DND-41 (cell line): ENCODE results near the gene CHN2.

Source experiments
- ATAC-seq: fragments of 200-7000 bp; cut with Tn5 transposase; 3 replicates; pipeline ENCODE4 v1.9.1; 2021; ENCODE audit warnings: low read depth; ENCODE audit not compliant: insufficient read depth
- DNase-seq: peaks from one replicate; pipeline ENCODE4 v3.0.0-alpha.2; 2020
- H2AFZ ChIP-seq: 2 replicates; pipeline ENCODE4 v1.6.0; 2012; ENCODE audit warnings: low read depth, low read length
- H3K27ac ChIP-seq: 2 replicates; pipeline ENCODE4 v1.5.1; 2012; ENCODE audit warnings: low read length, inconsistent platforms
- H3K27me3 ChIP-seq: fragments of 200-600 bp; sonication (generic); 2 replicates; pipeline ENCODE4 v1.6.0; 2012; ENCODE audit warnings: low read length, mild to moderate bottlenecking, inconsistent platforms; ENCODE audit not compliant: insufficient read depth, poor library complexity
- H3K36me3 ChIP-seq: 2 replicates; pipeline ENCODE4 v1.5.1; 2012; ENCODE audit warnings: low read length, inconsistent platforms; ENCODE audit not compliant: insufficient read depth
- H3K4me1 ChIP-seq: 2 replicates; pipeline ENCODE4 v1.5.1; 2012; ENCODE audit warnings: mild to moderate bottlenecking, low read length; ENCODE audit not compliant: insufficient read depth
- H3K4me2 ChIP-seq: 2 replicates; pipeline ENCODE4 v1.6.0; 2012; ENCODE audit warnings: mild to moderate bottlenecking, moderate library complexity, low read length, inconsistent platforms; ENCODE audit not compliant: insufficient read depth
- H3K4me3 ChIP-seq, 2 experiments: fragments of 200-600 bp in 1 of 2; shearing (Covaris generic) in 1 of 2; 2 replicates each; pipeline ENCODE4 v1.5.1; 2012 to 2016; ENCODE audit warnings: inconsistent platforms in 2 of 2, low read length in 2 of 2, mild to moderate bottlenecking in 2 of 2, low read depth in 1 of 2, moderate library complexity in 1 of 2
- H3K79me2 ChIP-seq: 2 replicates; pipeline ENCODE4 v1.6.0; 2012; ENCODE audit warnings: low read length, inconsistent platforms; ENCODE audit not compliant: insufficient read depth
- H3K9ac ChIP-seq: 2 replicates; pipeline ENCODE4 v1.6.0; 2012; ENCODE audit warnings: low read depth, mild to moderate bottlenecking, inconsistent platforms, low read length, moderate library complexity
- H3K9me3 ChIP-seq: 2 replicates; pipeline ENCODE4 v1.5.1; 2012; ENCODE audit warnings: low read length, moderate library complexity, mild to moderate bottlenecking, inconsistent platforms; ENCODE audit not compliant: insufficient read depth, severe bottlenecking
- H4K20me1 ChIP-seq: 2 replicates; pipeline ENCODE4 v1.6.0; 2012; ENCODE audit warnings: low read length; ENCODE audit not compliant: insufficient read depth
- EZH2 ChIP-seq: IDR thresholded peaks from 3 replicates; pipeline ENCODE4 v1.6.1; 2012; ENCODE audit warnings: borderline replicate concordance, low read depth, mild to moderate bottlenecking, moderate library complexity, low read length, inconsistent platforms; ENCODE audit not compliant: severe bottlenecking
- TF ChIP-seq, protein P1 (sequence below): IDR thresholded peaks from 2 replicates; pipeline ENCODE4 v1.5.1; 2012; ENCODE audit warnings: borderline replicate concordance, low read length, moderate library complexity, mild to moderate bottlenecking; ENCODE audit not compliant: poor library complexity, severe bottlenecking; ENCODE audit errors: extremely low read depth

Gene CHN2

GRCh38 chr7:29236071-29236580, 41.6 kb downstream of the CHN2 start:
- no peaks in the 10 kb centered on the region for H3K27me3 ChIP-seq
- H2AFZ ChIP-seq = no peak overlapping the region
- no peaks in the 10 kb centered on the region for H3K9me3 ChIP-seq
- H3K9ac ChIP-seq = no peak overlapping the region
- TF ChIP-seq EZH2 = no peak
- TF ChIP-seq, protein P1, sequence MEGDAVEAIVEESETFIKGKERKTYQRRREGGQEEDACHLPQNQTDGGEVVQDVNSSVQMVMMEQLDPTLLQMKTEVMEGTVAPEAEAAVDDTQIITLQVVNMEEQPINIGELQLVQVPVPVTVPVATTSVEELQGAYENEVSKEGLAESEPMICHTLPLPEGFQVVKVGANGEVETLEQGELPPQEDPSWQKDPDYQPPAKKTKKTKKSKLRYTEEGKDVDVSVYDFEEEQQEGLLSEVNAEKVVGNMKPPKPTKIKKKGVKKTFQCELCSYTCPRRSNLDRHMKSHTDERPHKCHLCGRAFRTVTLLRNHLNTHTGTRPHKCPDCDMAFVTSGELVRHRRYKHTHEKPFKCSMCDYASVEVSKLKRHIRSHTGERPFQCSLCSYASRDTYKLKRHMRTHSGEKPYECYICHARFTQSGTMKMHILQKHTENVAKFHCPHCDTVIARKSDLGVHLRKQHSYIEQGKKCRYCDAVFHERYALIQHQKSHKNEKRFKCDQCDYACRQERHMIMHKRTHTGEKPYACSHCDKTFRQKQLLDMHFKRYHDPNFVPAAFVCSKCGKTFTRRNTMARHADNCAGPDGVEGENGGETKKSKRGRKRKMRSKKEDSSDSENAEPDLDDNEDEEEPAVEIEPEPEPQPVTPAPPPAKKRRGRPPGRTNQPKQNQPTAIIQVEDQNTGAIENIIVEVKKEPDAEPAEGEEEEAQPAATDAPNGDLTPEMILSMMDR = no peak
- ATAC-seq (no peak), DNase-seq (no peak)
- H3K27ac ChIP-seq = no peak overlapping the region
- H3K79me2 ChIP-seq = no peaks in the 10 kb centered on the region
- H3K4me3 ChIP-seq = no peak overlapping the region
- no peak overlapping the region for H3K4me2 ChIP-seq
- H3K36me3 ChIP-seq = no peaks in the 10 kb centered on the region
- H4K20me1 ChIP-seq = no peaks in the 10 kb centered on the region
- no peaks in the 10 kb centered on the region for H3K4me1 ChIP-seq

DNA sequence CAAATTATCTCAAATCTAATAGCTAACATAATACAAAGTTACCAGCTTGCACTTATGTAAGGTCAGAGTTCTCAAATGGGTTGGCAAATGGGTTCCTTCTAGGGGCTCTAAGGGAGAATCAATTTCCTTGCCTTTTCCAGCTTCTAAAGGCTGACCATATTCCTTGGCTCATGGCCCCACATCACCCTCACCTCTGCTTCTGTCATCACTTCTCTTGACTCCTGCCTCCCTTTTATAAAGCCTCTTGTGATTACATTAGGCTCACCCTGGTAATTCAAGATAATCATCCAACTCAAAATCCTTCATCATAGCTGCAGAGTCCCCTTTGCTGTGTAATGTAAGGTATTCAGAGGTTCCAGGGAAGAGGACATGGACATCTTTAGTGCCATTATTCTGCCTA, 42.1 kb downstream of the CHN2 start:
- Histone ChIP-seq H3K36me3 (no peaks in the 10 kb centered on the region), H3K4me1 (no peaks in the 10 kb centered on the region), H2AFZ (no peak overlapping the region), H3K27ac (no peak overlapping the region), H3K4me2 (no peak overlapping the region), H4K20me1 (no peaks in the 10 kb centered on the region), H3K27me3 (no peaks in the 10 kb centered on the region), H3K79me2 (no peaks in the 10 kb centered on the region), H3K9me3 (no peaks in the 10 kb centered on the region), H3K9ac (no peak overlapping the region), H3K4me3 (no peak overlapping the region)
- DNase-seq (no peak), ATAC-seq (no peak)
- no peak for TF ChIP-seq EZH2
- TF ChIP-seq, protein P1 = no peak

GRCh38 chr7:29237489-29237888, 42.9 kb downstream of the CHN2 start:
- no peak for ATAC-seq
- Histone ChIP-seq H3K4me2 (no peak overlapping the region), H3K9me3 (no peaks in the 10 kb centered on the region), H3K4me3 (no peak overlapping the region), H3K9ac (no peak overlapping the region), H4K20me1 (no peaks in the 10 kb centered on the region), H2AFZ (no peak overlapping the region), H3K27me3 (no peaks in the 10 kb centered on the region), H3K27ac (no peak overlapping the region), H3K4me1 (no peaks in the 10 kb centered on the region), H3K79me2 (no peaks in the 10 kb centered on the region), H3K36me3 (no peaks in the 10 kb centered on the region)
- TF ChIP-seq, protein P1 = no peak
- no peak for TF ChIP-seq EZH2
- no peak for DNase-seq

DNA sequence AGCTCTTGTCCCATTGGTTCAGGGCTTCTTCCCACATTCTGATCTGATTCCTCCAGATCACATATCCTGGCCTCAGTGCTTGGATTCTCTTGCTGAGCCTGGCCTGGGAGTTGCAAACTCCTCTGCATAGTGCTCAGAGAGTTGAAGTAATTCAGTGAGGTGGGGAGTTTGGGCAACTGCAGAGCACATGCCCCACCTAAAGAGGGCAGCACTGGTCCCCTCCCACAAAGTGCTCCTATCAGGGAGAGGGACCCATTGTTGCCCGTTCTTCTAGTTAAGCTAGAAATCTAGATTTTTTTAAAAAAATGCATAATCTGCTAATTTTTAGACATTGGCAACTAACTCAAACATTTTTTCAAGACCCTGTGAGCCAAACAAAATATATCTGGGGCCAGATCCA, 45.1 kb downstream of the CHN2 start:
- no peaks in the 10 kb centered on the region for H3K79me2 ChIP-seq
- no peaks in the 10 kb centered on the region for H3K36me3 ChIP-seq
- no peaks in the 10 kb centered on the region for H3K9me3 ChIP-seq
- H3K27ac ChIP-seq = no peak overlapping the region
- no peak overlapping the region for H3K4me3 ChIP-seq
- no peaks in the 10 kb centered on the region for H4K20me1 ChIP-seq
- no peaks in the 10 kb centered on the region for H3K27me3 ChIP-seq
- H3K4me1 ChIP-seq = no peaks in the 10 kb centered on the region
- no peak overlapping the region for H2AFZ ChIP-seq
- DNase-seq (no peak), ATAC-seq (no peak)
- no peak for TF ChIP-seq EZH2
- TF ChIP-seq, protein P1 = peak; percentile 32
- no peak overlapping the region for H3K9ac ChIP-seq
- no peak overlapping the region for H3K4me2 ChIP-seq
